Measurements from ENCODE around the gene RNF149.

The RNF149 gene

DNA sequence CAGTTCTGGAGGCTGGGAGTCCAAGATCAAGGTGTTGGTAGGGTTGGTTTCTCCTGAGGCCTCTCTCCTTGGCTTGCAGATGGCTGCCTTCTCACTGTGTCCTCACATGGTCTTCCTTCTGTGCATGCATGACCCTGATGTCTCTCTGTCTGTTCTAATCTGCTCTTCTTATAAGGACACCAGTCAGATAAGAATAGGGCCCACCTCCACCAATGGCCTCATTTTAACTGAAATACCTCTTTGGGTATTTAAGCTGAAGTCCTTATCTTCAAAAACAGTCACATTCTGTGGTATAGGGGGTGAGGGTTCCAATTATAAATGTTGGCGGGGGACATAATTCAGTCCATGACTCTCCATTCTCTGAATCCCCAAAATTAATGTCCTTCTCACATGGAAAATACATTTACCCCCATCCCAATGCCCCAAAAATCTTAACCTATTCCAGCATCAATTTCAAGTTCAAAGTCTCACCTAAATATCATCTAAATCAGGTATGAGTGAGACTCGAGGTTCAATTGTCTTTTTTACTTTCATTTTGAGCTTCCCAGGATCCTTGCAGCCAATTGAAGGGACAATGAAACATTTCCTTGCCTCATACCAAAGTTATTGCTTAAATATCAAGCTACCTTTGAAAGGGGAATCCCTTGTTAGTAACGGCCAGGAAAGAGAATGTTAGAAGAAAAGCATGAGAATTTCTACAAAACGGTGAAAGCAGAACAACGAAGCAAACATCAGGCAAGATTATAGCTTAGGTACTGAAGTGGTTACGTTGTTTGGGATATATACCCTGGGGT, 76.4 kb downstream of the RNF149 start:
- no peak overlapping the region for H3K4me3 ChIP-seq (ENCODE audit: low read depth, low read length)
- in situ Hi-C loops (cut with HindIII; ENCODE audit: low sequenced_read_pairs): no loop called here
- TF ChIP-seq, protein P1, sequence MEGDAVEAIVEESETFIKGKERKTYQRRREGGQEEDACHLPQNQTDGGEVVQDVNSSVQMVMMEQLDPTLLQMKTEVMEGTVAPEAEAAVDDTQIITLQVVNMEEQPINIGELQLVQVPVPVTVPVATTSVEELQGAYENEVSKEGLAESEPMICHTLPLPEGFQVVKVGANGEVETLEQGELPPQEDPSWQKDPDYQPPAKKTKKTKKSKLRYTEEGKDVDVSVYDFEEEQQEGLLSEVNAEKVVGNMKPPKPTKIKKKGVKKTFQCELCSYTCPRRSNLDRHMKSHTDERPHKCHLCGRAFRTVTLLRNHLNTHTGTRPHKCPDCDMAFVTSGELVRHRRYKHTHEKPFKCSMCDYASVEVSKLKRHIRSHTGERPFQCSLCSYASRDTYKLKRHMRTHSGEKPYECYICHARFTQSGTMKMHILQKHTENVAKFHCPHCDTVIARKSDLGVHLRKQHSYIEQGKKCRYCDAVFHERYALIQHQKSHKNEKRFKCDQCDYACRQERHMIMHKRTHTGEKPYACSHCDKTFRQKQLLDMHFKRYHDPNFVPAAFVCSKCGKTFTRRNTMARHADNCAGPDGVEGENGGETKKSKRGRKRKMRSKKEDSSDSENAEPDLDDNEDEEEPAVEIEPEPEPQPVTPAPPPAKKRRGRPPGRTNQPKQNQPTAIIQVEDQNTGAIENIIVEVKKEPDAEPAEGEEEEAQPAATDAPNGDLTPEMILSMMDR (IDR thresholded peaks at IDR 0.05; ENCODE audit: low read depth, low read length): no peak
- DNase-seq (ENCODE audit: low read depth, low spot score): no peak

DNA sequence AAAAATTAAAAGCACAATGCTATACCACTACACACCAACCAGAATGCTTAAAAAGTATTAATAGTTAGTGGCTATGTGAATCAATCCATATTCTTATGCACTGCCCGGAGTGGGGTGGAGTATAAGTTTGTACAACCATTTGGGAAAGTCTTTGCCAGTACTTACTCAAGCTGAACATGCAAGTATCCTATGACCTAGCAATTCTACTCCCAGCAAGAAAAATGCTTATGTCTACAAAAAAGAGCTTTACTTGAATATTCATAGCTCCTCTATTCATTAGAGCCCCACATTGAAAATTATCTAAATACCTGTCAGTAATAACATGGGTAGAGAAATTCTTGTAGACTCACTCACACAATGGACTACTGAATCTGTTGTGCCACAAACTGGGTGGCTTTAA, 77.3 kb downstream of the RNF149 start:
- no peak overlapping the region for H3K4me3 ChIP-seq (ENCODE audit: low read depth, low read length)
- TF ChIP-seq, protein P1 (IDR thresholded peaks at IDR 0.05; ENCODE audit: low read depth, low read length): no peak
- DNase-seq (ENCODE audit: low read depth, low spot score): no peak
- in situ Hi-C loops (cut with HindIII; ENCODE audit: low sequenced_read_pairs): no loop called here

DNA sequence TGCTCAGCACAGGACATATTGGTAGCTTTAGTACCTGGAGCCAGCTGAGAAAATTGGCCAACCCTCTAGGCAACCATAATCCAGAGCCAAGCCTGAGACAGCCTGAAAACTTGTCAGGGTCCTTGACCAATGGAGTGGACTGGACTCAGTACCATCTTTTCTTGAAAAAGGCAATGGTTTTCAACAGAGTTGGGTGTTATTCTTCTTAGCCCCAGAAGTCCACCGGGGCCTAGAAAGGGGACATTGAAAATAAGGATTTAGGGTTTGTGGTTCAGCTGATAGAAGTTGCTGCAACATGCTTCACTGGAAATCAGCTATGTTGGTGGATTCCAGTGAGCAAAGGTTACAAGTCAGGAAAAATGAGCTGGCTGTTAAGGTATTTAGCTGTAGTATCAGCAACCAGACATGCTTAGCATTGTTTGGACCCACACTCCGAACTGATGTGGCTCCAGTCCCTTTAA, 77.9 kb downstream of the RNF149 start:
- peak; percentile 45 for DNase-seq (ENCODE audit: low read depth, low spot score)
- H3K4me3 ChIP-seq (ENCODE audit: low read depth, low read length): no peak overlapping the region
- in situ Hi-C loops (cut with HindIII; ENCODE audit: low sequenced_read_pairs): no loop called here
- TF ChIP-seq, protein P1 (IDR thresholded peaks at IDR 0.05; ENCODE audit: low read depth, low read length): no peak

Measured in astrocyte of the spinal cord (primary cell).